Activated T-cell treated with anti-CD3 and anti-CD28 coated beads, Interleukin-2, amount 50 U/mL, for 72 hours (primary cell): ENCODE results near the gene DKC1. TPM values are rescaled to one million over a fixed set of nuclear protein-coding genes. Genes with fewer than 3 reads are reported as not detected.
"Not testable (repeated sequence)": the region's sequence is repeated elsewhere in the genome, so short reads cannot be mapped to it uniquely, and the experiment has no call there.

ENCODE experiments used
- ATAC-seq, 2 donors: fragments of 150-1000 bp; cut with Tn5 transposase; replicated peaks in 1 of 2; 2 replicates each; pipeline ENCODE4 v1.10.0; 2021; ENCODE audit warnings: moderate library complexity in 2 of 2, mild to moderate bottlenecking in 1 of 2
- DNase-seq, 2 donors: peaks; one replicate each; pipeline ENCODE4 v3.0.0; 2021 to 2022; ENCODE audit warnings: mixed read lengths in 1 of 2
- H3K27ac Mint-ChIP-seq: one replicate; pipeline ENCODE4 v1.8.0; 2022; ENCODE audit warnings: mild to moderate bottlenecking, moderate library complexity, mixed read lengths
- H3K27me3 Mint-ChIP-seq: one replicate; pipeline ENCODE4 v1.8.0; 2022; ENCODE audit warnings: low read depth, mixed read lengths
- H3K36me3 Mint-ChIP-seq, 2 donors: one replicate each; pipeline ENCODE4 v1.8.0; 2022; ENCODE audit warnings: mixed read lengths in 2 of 2, mild to moderate bottlenecking in 1 of 2; ENCODE audit not compliant: insufficient read depth in 2 of 2
- H3K4me1 Mint-ChIP-seq: one replicate; pipeline ENCODE4 v1.8.0; 2022; ENCODE audit warnings: low read depth, mixed read lengths
- H3K4me3 Mint-ChIP-seq, 2 donors: one replicate each; pipeline ENCODE4 v1.8.0; 2022; ENCODE audit warnings: mild to moderate bottlenecking in 2 of 2, mixed read lengths in 2 of 2, moderate library complexity in 2 of 2
- H3K9me3 Mint-ChIP-seq, 2 donors: one replicate each; pipeline ENCODE4 v1.8.0; 2022; ENCODE audit warnings: mixed read lengths in 2 of 2
- total RNA-seq, 2 donors: library from RNA; stranded (reverse); gene quantifications; one replicate each; pipeline ENCODE4 v1.2.3, GENCODE V29; 2022

DKC1 gene
- total RNA-seq, 2 donors from 2014 or later, result 92.7 to 111 TPM

GRCh38 chrX:154821523-154821922 is 58.9 kb downstream of the DKC1 start:
- H3K9me3 Mint-ChIP-seq, result no peaks in the 10 kb centered on the region

GRCh38 chrX:154822029-154822428 is 59.4 kb downstream of the DKC1 start:
- no peaks in the 10 kb centered on the region for H3K36me3 Mint-ChIP-seq
- no peak overlapping the region for H3K27ac Mint-ChIP-seq
- peaks cover 8% of the 10 kb centered on the region for H3K27me3 Mint-ChIP-seq
- H3K4me1 Mint-ChIP-seq, result no peaks in the 10 kb centered on the region
- H3K9me3 Mint-ChIP-seq, result no peaks in the 10 kb centered on the region
- ATAC-seq (no peak), DNase-seq (no peak)
- H3K4me3 Mint-ChIP-seq, result no peak overlapping the region

More at GRCh38 chrX:154821523-154821922, 58.9 kb downstream of the DKC1 start:
- no peaks in the 10 kb centered on the region for H3K36me3 Mint-ChIP-seq
- no peak for ATAC-seq
- H3K27me3 Mint-ChIP-seq, result peaks cover 8% of the 10 kb centered on the region
- no peak overlapping the region for H3K27ac Mint-ChIP-seq
- no peak overlapping the region for H3K4me3 Mint-ChIP-seq
- DNase-seq, result no peak
- no peaks in the 10 kb centered on the region for H3K4me1 Mint-ChIP-seq

GRCh38 chrX:154824638-154825037 is 62.0 kb downstream of the DKC1 start:
- DNase-seq (no peak), ATAC-seq (no peak)
- peaks cover 1% of the 10 kb centered on the region for H3K4me1 Mint-ChIP-seq
- peaks cover 12% of the 10 kb centered on the region for H3K27me3 Mint-ChIP-seq
- no peak overlapping the region for H3K27ac Mint-ChIP-seq
- no peaks in the 10 kb centered on the region for H3K9me3 Mint-ChIP-seq
- H3K36me3 Mint-ChIP-seq, result no peaks in the 10 kb centered on the region
- H3K4me3 Mint-ChIP-seq, result no peak overlapping the region

- H3K27ac Mint-ChIP-seq, ATAC-seq, H3K4me3 Mint-ChIP-seq, H3K4me1 Mint-ChIP-seq, H3K9me3 Mint-ChIP-seq, H3K36me3 Mint-ChIP-seq, DNase-seq: not testable (repeated sequence)
- H3K27me3 Mint-ChIP-seq, result peaks cover 17% of the 10 kb centered on the region
Measured at GRCh38 chrX:154825586-154825985, 62.9 kb downstream of the DKC1 start.

Other genes with a start within 250 kb of the DKC1 start
- gene FAM3A, start 246.6 kb upstream of the DKC1 start, total RNA-seq, result 10 to 100 TPM; 31.2 to 32.9 TPM
- 10 to 100 TPM; 46.9 to 47.3 TPM for gene G6PD, start 216.0 kb upstream of the DKC1 start, total RNA-seq
- gene IKBKG, start 215.2 kb upstream of the DKC1 start, total RNA-seq, result 10 to 100 TPM; 38.4 to 39.4 TPM
- gene CTAG1A, start 177.7 kb upstream of the DKC1 start, total RNA-seq, result not detected
- gene CTAG1B, start 143.6 kb upstream of the DKC1 start, total RNA-seq, result not detected
- gene CTAG2, start 109.3 kb upstream of the DKC1 start, total RNA-seq, result not detected
- 1 to 10 TPM; 6.2 to 8.4 TPM for gene GAB3, start 11.8 kb upstream of the DKC1 start, total RNA-seq
- 10 to 100 TPM; 29.5 to 37.1 TPM for gene MPP1, start 42.6 kb downstream of the DKC1 start, total RNA-seq
- gene SMIM9, start 71.8 kb downstream of the DKC1 start, total RNA-seq, result not detected
- 10 to 100 TPM; 50.6 to 63.7 TPM for gene F8A1, start 123.5 kb downstream of the DKC1 start, total RNA-seq